SU-DHL-6 (cell line): ENCODE measurements around the gene FAIM2.

Source experiments
- H2AFZ ChIP-seq: fragments of 200-600 bp; sonication (generic); 2 replicates; pipeline ENCODE4 v1.6.1; 2014; ENCODE audit warnings: low read depth, mild to moderate bottlenecking, moderate library complexity, mixed read lengths, antibody characterized with exemption, low read length; ENCODE audit not compliant: severe bottlenecking
- H3F3A ChIP-seq: fragments of 200-600 bp; shearing (Covaris generic); 2 replicates; pipeline ENCODE4 v1.6.0; 2016; ENCODE audit warnings: antibody characterized with exemption, mild to moderate bottlenecking; ENCODE audit not compliant: insufficient read depth
- H3K27ac ChIP-seq: fragments of 200-600 bp; sonication (generic); 2 replicates; pipeline ENCODE4 v1.5.1; 2016; ENCODE audit warnings: low read depth, mild to moderate bottlenecking, low read length, moderate library complexity, mixed read lengths
- H3K27me3 ChIP-seq: fragments of 200-600 bp; sonication (generic), shearing (Covaris generic); 2 replicates; pipeline ENCODE4 v1.6.0; 2014; ENCODE audit warnings: mild to moderate bottlenecking, low read length
- H3K36me3 ChIP-seq: fragments of 200-600 bp; sonication (generic); 2 replicates; pipeline ENCODE4 v1.6.1; 2014; ENCODE audit warnings: mild to moderate bottlenecking, low read length, mixed read lengths
- H3K4me2 ChIP-seq: fragments of 300-600, 200-600 bp; shearing (Covaris generic), sonication (generic); 2 replicates; pipeline ENCODE4 v1.6.0; 2014; ENCODE audit warnings: low read length, low read depth, mild to moderate bottlenecking; ENCODE audit not compliant: poor library complexity, severe bottlenecking
- H3K4me3 ChIP-seq: fragments of 200-600 bp; sonication (generic); 2 replicates; pipeline ENCODE4 v1.5.1; 2014; ENCODE audit warnings: antibody characterized with exemption, low read length, mild to moderate bottlenecking, mixed read lengths; ENCODE audit not compliant: insufficient read depth, poor library complexity, severe bottlenecking
- H3K79me2 ChIP-seq: fragments of 200-600 bp; sonication (generic); 2 replicates; pipeline ENCODE4 v1.6.1; 2014; ENCODE audit warnings: mild to moderate bottlenecking, low read length, moderate library complexity; ENCODE audit not compliant: insufficient read depth
- H3K9ac ChIP-seq: fragments of 200-600 bp; sonication (generic); 2 replicates; pipeline ENCODE4 v1.7.0; 2014; ENCODE audit warnings: mild to moderate bottlenecking, low read length
- H3K9me2 ChIP-seq: fragments of 200-600 bp; sonication (generic); replicated peaks from 2 replicates; pipeline ENCODE4 v1.6.1; 2014; ENCODE audit warnings: low read length; ENCODE audit not compliant: insufficient read depth
- H3K9me3 ChIP-seq: fragments of 200-600 bp; sonication (generic); 2 replicates; pipeline ENCODE4 v1.6.1; 2014; ENCODE audit warnings: low read length, mixed read lengths; ENCODE audit not compliant: insufficient read depth
- H4K20me1 ChIP-seq: fragments of 200-600 bp; sonication (generic); 2 replicates; pipeline ENCODE4 v1.6.1; 2014; ENCODE audit warnings: low read depth, mild to moderate bottlenecking, antibody characterized with exemption, low read length, moderate library complexity, mixed read lengths
- CTCF ChIP-seq: fragments of 200-600 bp; sonication (generic); IDR thresholded peaks from one replicate; pipeline ENCODE4 v1.5.1; 2017; ENCODE audit warnings: antibody characterized with exemption, mild to moderate bottlenecking, low read length, moderate library complexity; ENCODE audit not compliant: insufficient read depth, poor library complexity, severe bottlenecking
- EZH2phosphoT487 ChIP-seq: fragments of 200-600 bp; sonication (generic), shearing (Covaris generic); conservative IDR thresholded peaks from 2 replicates; pipeline ENCODE4 v1.6.1; 2018; ENCODE audit warnings: mild to moderate bottlenecking, antibody characterized with exemption, low read length, moderate library complexity, mixed read lengths

The FAIM2 gene

GRCh38 chr12:49874142-49874897 lies 29.4 kb downstream of the FAIM2 start:
- Histone ChIP-seq H3K4me2 (no peak overlapping the region), H4K20me1 (no peaks in the 10 kb centered on the region), H2AFZ (no peak overlapping the region), H3K9me3 (peaks cover 3% of the 10 kb centered on the region; the same call in 1 of the 2 replicates), H3K9ac (no peak overlapping the region), H3K79me2 (no peaks in the 10 kb centered on the region), H3K4me3 (no peak overlapping the region), H3K27ac (no peak overlapping the region), H3K36me3 (no peaks in the 10 kb centered on the region), H3K27me3 (no peaks in the 10 kb centered on the region), H3K9me2 (no peaks in the 10 kb centered on the region), H3F3A (peaks cover 9% of the 10 kb centered on the region; the same call in 1 of the 2 replicates)
- TF ChIP-seq EZH2phosphoT487 (no peak), CTCF (no peak)

GRCh38 chr12:49873361-49873934 lies 30.3 kb downstream of the FAIM2 start:
- no peaks in the 10 kb centered on the region for H3K27me3 ChIP-seq

GRCh38 chr12:49872781-49873181 lies 30.9 kb downstream of the FAIM2 start:
- Histone ChIP-seq H3F3A (no peaks in the 10 kb centered on the region), H3K4me2 (no peak overlapping the region), H3K9me2 (no peaks in the 10 kb centered on the region), H3K4me3 (no peak overlapping the region), H3K27me3 (no peaks in the 10 kb centered on the region), H3K79me2 (no peaks in the 10 kb centered on the region), H3K9me3 (no peaks in the 10 kb centered on the region), H3K36me3 (no peaks in the 10 kb centered on the region), H4K20me1 (no peaks in the 10 kb centered on the region), H2AFZ (no peak overlapping the region), H3K9ac (no peak overlapping the region), H3K27ac (no peak overlapping the region)
- no peak for TF ChIP-seq CTCF
- no peak for TF ChIP-seq EZH2phosphoT487

More at GRCh38 chr12:49873361-49873934, 30.3 kb downstream of the FAIM2 start:
- H3K27ac ChIP-seq = no peak overlapping the region
- no peaks in the 10 kb centered on the region for H3K79me2 ChIP-seq
- H3F3A ChIP-seq = peaks cover 2% of the 10 kb centered on the region; the same call in 1 of the 2 replicates
- H3K9me2 ChIP-seq = no peaks in the 10 kb centered on the region
- H2AFZ ChIP-seq = no peak overlapping the region
- TF ChIP-seq CTCF (no peak), EZH2phosphoT487 (no peak)
- no peak overlapping the region for H3K4me3 ChIP-seq
- no peaks in the 10 kb centered on the region for H3K9me3 ChIP-seq
- no peaks in the 10 kb centered on the region for H4K20me1 ChIP-seq
- H3K9ac ChIP-seq = no peak overlapping the region
- no peaks in the 10 kb centered on the region for H3K36me3 ChIP-seq
- no peak overlapping the region for H3K4me2 ChIP-seq
